ENCODE measurements around the gene PLPP6.
"Not testable (repeated sequence)": the region's sequence is repeated elsewhere in the genome, so short reads cannot be mapped to it uniquely, and the experiment has no call there.

The PLPP6 gene

DNA sequence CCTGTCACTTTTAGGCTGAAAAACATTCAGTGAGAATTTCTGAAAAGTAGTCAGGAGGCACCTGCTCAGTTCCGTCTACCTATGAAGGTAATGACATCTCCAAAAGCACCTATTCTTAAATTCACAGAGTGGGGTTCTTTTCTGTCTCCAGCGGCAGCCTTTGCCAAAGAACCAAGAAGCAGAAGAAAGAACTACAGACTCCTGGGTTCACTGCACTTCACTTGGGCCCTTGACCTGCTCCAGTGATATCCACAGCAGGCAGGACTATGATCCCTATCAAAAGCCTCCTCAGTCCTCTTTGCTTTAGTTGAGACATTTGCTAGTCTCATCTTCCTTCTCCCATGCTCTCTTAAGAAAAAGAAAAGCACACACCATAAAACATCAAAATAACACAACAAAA is 19.7 kb upstream of the PLPP6 start:
- H2AFZ ChIP-seq (ENCODE audit: low read depth, low read length) = no peak overlapping the region
- H3K36me3 ChIP-seq (ENCODE audit: insufficient read depth, low read length) = no peaks in the 10 kb centered on the region
- H3K9me3 ChIP-seq (ENCODE audit: low read length) = no peaks in the 10 kb centered on the region
- no peaks in the 10 kb centered on the region for H3K27me3 ChIP-seq (ENCODE audit: insufficient read depth, low read length)
- no peak overlapping the region for H3K4me3 ChIP-seq (ENCODE audit: low read length)
- H3K4me1 ChIP-seq (ENCODE audit: insufficient read depth, low read length) = no peaks in the 10 kb centered on the region

DNA sequence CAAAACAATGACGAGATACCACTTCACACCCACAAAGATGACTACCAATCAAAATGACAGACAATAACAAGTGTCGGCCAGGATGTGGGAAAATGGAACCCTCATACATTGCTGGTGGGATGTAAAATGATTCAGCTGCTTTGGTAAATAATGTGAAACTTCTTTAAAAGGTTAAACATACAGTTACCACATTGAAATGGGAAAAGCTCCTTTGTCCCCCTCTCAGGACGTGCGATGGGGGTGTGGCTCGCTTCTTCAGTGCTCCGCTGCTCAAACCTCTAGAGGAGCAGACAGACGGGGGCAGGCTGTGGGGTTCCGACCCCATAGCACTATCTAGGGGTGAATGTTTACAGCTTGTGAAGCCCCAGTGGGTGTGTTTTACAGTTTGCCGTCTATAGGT is 8.0 kb upstream of the PLPP6 start:
- no peaks in the 10 kb centered on the region for H3K36me3 ChIP-seq (ENCODE audit: insufficient read depth, low read length)
- no peaks in the 10 kb centered on the region for H3K4me1 ChIP-seq (ENCODE audit: insufficient read depth, low read length)
- no peaks in the 10 kb centered on the region for H3K27me3 ChIP-seq (ENCODE audit: insufficient read depth, low read length)
- no peak overlapping the region for H3K4me3 ChIP-seq (ENCODE audit: low read length)
- H3K9me3 ChIP-seq (ENCODE audit: low read length) = no peaks in the 10 kb centered on the region
- no peak overlapping the region for H2AFZ ChIP-seq (ENCODE audit: low read depth, low read length)

DNA sequence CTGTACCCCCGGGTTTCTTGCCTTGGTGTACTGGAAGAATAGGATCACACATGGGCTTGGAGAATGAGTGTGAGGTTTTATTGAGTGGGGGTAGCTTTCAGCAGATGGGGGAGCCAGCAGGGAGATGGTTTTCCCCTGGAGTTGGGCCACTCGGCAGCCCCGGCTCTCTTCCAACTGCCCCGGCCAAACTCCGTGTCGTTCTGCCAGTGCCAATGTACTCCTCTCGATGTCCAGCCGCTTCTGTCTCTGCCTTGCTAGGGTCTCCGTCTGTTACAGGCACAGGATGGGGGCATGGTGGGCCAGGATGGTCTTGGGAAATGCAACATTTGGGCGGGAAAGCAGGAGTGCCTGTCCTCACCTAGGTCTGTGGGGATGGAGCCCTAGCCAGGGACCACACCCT is 7.6 kb upstream of the PLPP6 start:
- Histone ChIP-seq H3K4me3 (ENCODE audit: low read length) (no peak overlapping the region), H3K27me3 (ENCODE audit: insufficient read depth, low read length) (no peaks in the 10 kb centered on the region), H3K9me3 (ENCODE audit: low read length) (no peaks in the 10 kb centered on the region), H3K4me1 (ENCODE audit: insufficient read depth, low read length) (no peaks in the 10 kb centered on the region), H3K36me3 (ENCODE audit: insufficient read depth, low read length) (no peaks in the 10 kb centered on the region), H2AFZ (ENCODE audit: low read depth, low read length) (no peak overlapping the region)

DNA sequence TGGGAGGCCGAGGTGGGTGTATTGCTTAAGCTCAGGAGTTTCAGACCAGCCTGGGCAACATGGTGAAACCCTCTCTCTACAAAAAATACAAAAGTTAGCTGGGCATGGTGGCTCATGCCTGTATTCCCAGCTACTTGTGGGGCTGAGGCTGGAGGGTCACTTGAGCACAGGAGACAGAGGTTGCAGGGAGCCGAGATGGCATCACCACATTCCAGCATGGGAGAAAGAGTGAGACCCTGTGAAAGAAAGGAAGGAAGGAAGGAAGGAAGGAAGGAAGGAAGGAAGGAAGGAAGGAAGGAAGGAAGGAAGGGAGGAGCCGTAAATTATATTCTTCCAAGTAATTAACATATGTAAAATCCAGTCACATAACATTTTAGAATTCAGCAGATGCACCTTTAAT is 5.9 kb upstream of the PLPP6 start:
- H3K4me1 ChIP-seq (ENCODE audit: insufficient read depth, low read length); H3K27me3 ChIP-seq (ENCODE audit: insufficient read depth, low read length); H3K9me3 ChIP-seq (ENCODE audit: low read length); H2AFZ ChIP-seq (ENCODE audit: low read depth, low read length); H3K4me3 ChIP-seq (ENCODE audit: low read length); H3K36me3 ChIP-seq (ENCODE audit: insufficient read depth, low read length): not testable (repeated sequence)

DNA sequence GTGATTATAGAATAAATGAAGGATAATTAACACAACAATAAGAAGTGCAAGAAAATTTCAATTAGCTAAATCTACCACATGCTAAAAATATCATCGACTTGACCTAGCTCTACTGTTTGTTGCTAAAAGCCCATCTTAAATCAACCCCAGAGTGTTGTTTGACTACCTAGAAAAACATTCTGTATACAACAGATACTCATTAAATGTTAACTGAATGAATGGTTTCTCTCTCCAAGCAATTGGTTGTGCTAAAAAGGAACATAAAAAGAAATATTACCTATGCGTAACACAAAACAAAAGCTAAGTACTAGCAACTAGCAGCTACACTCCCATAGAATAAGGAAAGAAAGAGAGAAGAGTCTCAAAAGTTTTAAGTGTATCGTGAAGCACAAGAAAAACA is 5.5 kb upstream of the PLPP6 start:
- H3K9me3 ChIP-seq (ENCODE audit: low read length) = no peaks in the 10 kb centered on the region
- H2AFZ ChIP-seq (ENCODE audit: low read depth, low read length) = no peak overlapping the region
- H3K4me3 ChIP-seq (ENCODE audit: low read length) = no peak overlapping the region
- H3K4me1 ChIP-seq (ENCODE audit: insufficient read depth, low read length) = no peaks in the 10 kb centered on the region
- no peaks in the 10 kb centered on the region for H3K27me3 ChIP-seq (ENCODE audit: insufficient read depth, low read length)
- no peaks in the 10 kb centered on the region for H3K36me3 ChIP-seq (ENCODE audit: insufficient read depth, low read length)

DNA sequence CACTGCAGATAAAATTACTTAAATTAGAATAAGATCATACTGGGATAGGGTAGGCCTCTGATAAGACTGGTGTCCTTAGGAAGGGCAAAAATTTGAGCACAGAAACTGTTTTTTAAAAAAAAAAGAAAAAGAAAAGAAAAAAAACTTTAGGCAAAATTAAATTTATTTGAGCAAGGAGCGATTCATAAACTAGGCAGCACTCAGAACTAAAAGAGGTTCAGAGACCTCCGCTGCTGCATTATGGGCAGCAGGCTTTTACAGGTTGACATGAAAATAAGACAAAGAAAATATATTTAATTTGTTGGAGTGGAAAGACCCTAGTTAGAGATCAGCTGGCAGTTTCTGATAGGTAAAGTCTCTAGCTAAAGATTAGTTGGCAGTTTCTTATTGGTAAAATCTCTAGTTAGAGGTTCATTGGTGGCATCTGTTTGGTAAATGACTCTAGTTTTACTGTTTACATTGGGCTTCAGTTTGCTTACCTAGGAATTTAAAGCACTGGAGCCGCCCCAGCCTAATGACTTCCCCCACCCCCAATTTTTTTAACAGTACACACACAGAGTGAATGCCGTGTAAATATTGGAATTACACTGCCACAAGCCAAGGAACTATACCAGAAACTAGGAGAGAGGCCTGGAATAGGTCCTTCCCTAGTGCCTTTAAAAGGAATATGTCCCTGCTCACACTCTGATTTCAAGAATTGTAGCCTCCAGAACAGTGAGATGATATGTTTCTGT is 4.5 kb upstream of the PLPP6 start:
- Histone ChIP-seq H3K36me3 (ENCODE audit: insufficient read depth, low read length) (no peaks in the 10 kb centered on the region), H3K4me3 (ENCODE audit: low read length) (no peak overlapping the region), H3K9me3 (ENCODE audit: low read length) (no peaks in the 10 kb centered on the region), H2AFZ (ENCODE audit: low read depth, low read length) (no peak overlapping the region), H3K4me1 (ENCODE audit: insufficient read depth, low read length) (peaks cover 4% of the 10 kb centered on the region), H3K27me3 (ENCODE audit: insufficient read depth, low read length) (no peaks in the 10 kb centered on the region)

DNA sequence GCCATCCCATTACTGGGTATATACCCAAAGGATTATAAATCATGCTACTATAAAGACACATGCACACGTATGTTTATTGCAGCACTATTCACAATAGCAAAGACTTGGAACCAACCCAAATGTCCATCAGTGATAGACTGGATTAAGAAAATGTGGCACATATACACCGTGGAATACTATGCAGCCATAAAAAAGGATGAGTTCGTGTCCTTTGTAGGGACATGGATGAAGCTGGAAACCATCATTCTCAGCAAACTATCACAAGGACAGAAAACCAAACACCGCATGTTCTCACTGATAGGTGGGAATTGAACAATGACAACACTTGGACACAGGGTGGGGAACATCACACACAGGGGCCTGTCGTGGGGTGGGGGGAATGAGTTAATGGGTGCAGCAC is 1.4 kb upstream of the PLPP6 start:
- not testable (repeated sequence) for H2AFZ ChIP-seq (ENCODE audit: low read depth, low read length); H3K4me3 ChIP-seq (ENCODE audit: low read length); H3K9me3 ChIP-seq (ENCODE audit: low read length); H3K36me3 ChIP-seq (ENCODE audit: insufficient read depth, low read length); H3K27me3 ChIP-seq (ENCODE audit: insufficient read depth, low read length)
- peaks cover 28% of the 10 kb centered on the region for H3K4me1 ChIP-seq (ENCODE audit: insufficient read depth, low read length)

DNA sequence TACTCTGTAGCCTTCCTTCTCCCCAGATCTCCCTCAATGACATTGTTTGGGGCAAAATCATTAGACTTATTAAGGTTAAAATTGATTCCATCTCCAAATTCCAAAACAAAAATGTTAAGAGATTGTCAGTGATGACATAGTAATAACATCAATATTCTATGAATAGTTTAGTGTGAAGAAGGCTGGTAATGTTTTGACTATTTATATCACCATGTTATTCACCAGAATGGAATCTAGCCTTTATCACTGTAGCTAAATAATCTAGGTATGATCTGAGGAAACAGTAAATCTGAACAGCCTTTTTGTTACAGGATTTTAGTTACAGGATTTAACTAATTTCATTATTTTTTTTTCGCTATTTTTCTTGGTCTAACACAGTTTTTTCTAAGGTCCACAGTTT is 929 bp upstream of the PLPP6 start:
- no peaks in the 10 kb centered on the region for H3K9me3 ChIP-seq (ENCODE audit: low read length)
- H3K36me3 ChIP-seq (ENCODE audit: insufficient read depth, low read length) = no peaks in the 10 kb centered on the region
- no peak overlapping the region for H3K4me3 ChIP-seq (ENCODE audit: low read length)
- no peaks in the 10 kb centered on the region for H3K27me3 ChIP-seq (ENCODE audit: insufficient read depth, low read length)
- H2AFZ ChIP-seq (ENCODE audit: low read depth, low read length) = peak overlapping the region; percentile 79
- H3K4me1 ChIP-seq (ENCODE audit: insufficient read depth, low read length) = peaks cover 28% of the 10 kb centered on the region

DNA sequence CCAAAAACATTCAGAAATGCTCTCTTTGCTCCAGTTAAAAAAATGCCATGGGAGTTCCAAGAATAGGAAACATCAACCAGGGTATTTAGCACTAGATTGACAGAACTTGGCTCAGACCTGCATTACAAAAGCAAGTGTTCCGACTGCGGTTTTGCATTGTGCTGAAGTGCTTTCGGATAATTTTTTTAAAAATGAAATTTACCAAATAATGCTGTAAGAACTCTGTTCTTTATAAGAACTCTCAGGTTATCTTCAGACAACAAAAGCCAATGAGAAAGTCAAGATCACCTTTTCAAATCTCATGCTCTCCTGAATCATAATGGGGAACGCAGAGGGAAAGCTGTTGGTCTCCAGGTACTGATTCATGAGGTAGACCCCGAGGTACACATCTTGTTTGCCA is 483 bp upstream of the PLPP6 start:
- Histone ChIP-seq H3K4me3 (ENCODE audit: low read length) (peak overlapping the region; percentile 61), H3K36me3 (ENCODE audit: insufficient read depth, low read length) (no peaks in the 10 kb centered on the region), H3K4me1 (ENCODE audit: insufficient read depth, low read length) (peaks cover 28% of the 10 kb centered on the region), H2AFZ (ENCODE audit: low read depth, low read length) (peak overlapping the region; percentile 79), H3K9me3 (ENCODE audit: low read length) (no peaks in the 10 kb centered on the region), H3K27me3 (ENCODE audit: insufficient read depth, low read length) (no peaks in the 10 kb centered on the region)

DNA sequence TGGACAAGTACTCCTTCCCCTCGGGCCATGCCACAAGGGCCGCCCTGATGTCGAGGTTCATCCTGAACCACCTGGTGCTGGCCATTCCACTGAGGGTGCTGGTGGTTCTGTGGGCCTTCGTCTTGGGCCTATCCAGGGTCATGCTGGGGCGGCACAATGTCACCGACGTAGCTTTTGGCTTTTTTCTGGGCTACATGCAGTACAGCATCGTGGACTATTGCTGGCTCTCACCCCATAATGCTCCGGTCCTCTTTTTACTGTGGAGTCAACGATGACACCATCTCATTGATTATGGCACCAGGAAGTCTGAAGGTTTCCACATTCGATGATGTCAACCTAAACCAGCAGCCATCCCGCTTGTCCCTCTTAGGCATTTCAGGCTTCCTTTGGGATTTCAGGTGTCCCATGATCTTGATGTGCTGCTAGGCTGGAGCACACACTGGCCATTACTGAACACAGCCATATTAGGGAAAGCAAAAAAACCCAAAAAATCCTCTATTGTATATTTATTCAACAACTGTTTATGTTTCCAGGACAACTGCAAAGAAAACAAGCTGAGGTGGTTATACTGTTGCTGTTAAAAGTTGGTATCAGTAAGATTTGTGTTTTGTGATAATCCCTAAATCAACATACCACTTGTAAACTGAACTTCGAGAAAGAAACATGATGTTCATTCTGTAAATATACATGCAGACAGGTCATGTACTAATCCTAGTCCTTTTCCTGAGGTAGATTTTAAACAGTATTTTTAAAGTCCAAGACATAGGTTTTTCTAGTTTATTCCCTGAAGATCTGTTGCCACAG is 1.1 kb downstream of the PLPP6 start:
- Histone ChIP-seq H3K4me3 (ENCODE audit: low read length) (peak overlapping the region; percentile 61), H3K36me3 (ENCODE audit: insufficient read depth, low read length) (no peaks in the 10 kb centered on the region), H2AFZ (ENCODE audit: low read depth, low read length) (no peak overlapping the region), H3K9me3 (ENCODE audit: low read length) (no peaks in the 10 kb centered on the region), H3K27me3 (ENCODE audit: insufficient read depth, low read length) (no peaks in the 10 kb centered on the region), H3K4me1 (ENCODE audit: insufficient read depth, low read length) (peaks cover 28% of the 10 kb centered on the region)

DNA sequence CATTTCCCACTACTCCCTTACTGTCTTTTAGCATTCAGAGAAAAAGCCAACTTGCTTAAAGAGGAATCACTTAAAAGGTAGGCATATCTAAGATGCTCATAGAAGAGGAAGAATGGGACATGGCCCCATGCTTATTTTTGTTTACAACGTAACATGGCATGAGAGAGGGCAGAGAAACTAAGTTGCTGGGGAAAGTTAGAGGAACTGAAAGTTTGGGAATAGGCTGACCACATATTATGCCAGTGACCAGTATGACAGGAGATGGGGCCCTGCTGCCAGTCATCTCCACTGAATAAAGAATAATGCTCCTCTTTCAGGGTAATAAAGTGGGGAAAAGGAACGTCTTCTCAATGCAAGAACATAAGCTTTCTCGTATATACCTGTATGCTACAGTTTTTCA is 1.9 kb downstream of the PLPP6 start:
- no peaks in the 10 kb centered on the region for H3K9me3 ChIP-seq (ENCODE audit: low read length)
- no peak overlapping the region for H2AFZ ChIP-seq (ENCODE audit: low read depth, low read length)
- H3K36me3 ChIP-seq (ENCODE audit: insufficient read depth, low read length) = no peaks in the 10 kb centered on the region
- H3K4me3 ChIP-seq (ENCODE audit: low read length) = no peak overlapping the region
- H3K4me1 ChIP-seq (ENCODE audit: insufficient read depth, low read length) = peaks cover 28% of the 10 kb centered on the region
- no peaks in the 10 kb centered on the region for H3K27me3 ChIP-seq (ENCODE audit: insufficient read depth, low read length)

DNA sequence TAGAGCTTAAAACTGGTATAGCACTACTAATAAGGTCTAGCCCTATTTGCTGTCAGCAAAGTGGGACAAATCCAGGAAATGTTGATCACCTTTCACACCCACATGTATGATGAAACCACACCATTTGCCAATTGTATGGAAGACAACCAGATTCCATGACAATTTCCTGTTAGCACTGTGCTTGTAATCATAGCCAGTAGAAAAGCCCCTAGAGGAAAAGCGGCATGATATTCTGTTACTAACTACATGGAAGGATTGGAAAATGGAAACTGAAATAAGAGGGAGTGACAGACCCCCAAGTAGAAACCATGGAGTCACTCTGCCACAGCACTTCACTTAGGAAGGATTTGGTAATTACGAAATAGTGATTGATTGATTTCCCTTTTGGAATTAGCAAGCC is 3.3 kb downstream of the PLPP6 start:
- H3K4me1 ChIP-seq (ENCODE audit: insufficient read depth, low read length) = peaks cover 29% of the 10 kb centered on the region
- no peak overlapping the region for H3K4me3 ChIP-seq (ENCODE audit: low read length)
- H3K27me3 ChIP-seq (ENCODE audit: insufficient read depth, low read length) = no peaks in the 10 kb centered on the region
- no peaks in the 10 kb centered on the region for H3K36me3 ChIP-seq (ENCODE audit: insufficient read depth, low read length)
- no peak overlapping the region for H2AFZ ChIP-seq (ENCODE audit: low read depth, low read length)
- no peaks in the 10 kb centered on the region for H3K9me3 ChIP-seq (ENCODE audit: low read length)

DNA sequence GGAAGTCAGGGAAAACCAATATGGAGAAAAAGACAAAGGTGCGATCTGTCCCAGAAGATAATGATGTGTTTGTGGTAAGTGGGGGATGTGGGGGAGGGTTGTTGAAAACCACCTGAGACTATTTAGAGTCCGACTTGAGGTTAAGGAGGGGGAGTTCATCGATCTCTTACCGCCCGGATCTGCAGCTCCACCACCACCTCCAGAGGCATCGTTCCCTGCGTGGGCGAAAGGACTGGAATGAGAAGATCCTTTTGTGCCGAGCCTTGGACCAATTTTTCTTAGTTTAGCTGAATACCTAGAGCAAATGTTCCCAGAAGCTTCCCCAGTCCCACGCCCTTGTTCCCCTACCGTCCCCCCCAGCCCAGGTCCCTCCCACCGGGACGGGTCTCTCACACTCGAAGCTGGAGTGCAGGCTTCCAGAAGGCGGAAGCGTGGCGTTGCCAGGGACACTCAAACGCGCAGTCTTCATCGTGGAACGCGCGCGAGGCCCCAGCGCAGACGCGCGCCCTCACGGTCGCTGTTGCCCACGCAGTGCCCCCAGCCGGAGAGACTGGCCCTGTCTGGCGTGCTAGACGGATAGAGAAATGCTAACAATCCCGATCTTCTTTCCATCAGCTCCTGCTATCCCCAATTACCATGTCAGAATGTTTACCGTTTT is 4.1 kb downstream of the PLPP6 start, which contains the start of gene SPATA6L:
Gene SPATA6L (minus strand): TSS at position 439 of the 658 bp plus-strand sequence. CDS start 230 bp downstream, at position 209.
- no peaks in the 10 kb centered on the region for H3K36me3 ChIP-seq (ENCODE audit: insufficient read depth, low read length)
- no peak within 1 kb of the TSS for H2AFZ ChIP-seq (ENCODE audit: low read depth, low read length)
- H3K4me1 ChIP-seq (ENCODE audit: insufficient read depth, low read length) = peaks cover 34% of the 10 kb centered on the region
- H3K27me3 ChIP-seq (ENCODE audit: insufficient read depth, low read length) = no peaks in the 10 kb centered on the region
- no peak within 1 kb of the TSS for H3K4me3 ChIP-seq (ENCODE audit: low read length)
- H3K9me3 ChIP-seq (ENCODE audit: low read length) = no peaks in the 10 kb centered on the region

Measured in neuron (in vitro differentiated cells).